ENCODE results near the gene MED12. TPM values are rescaled to one million over a fixed set of nuclear protein-coding genes. Genes with fewer than 3 reads are reported as not detected.

The MED12 gene
- total and polyA plus RNA-seq, 2 donors (not counting 1 experiment from before 2014, with no cell fraction given), result 34.1 to 123 TPM

GRCh38 chrX:71184092-71184491 lies 65.7 kb downstream of the MED12 start:
- no peak overlapping the region for H3K9ac ChIP-seq (ENCODE audit: low read length)
- intact Hi-C loops (cut with micrococcal nuclease), result loop anchor here (5.0 kb wide), 1 partner anchor 72 kb away; the partner anchor contains the start of gene IL2RG
- peaks cover 5 to 15% of the 10 kb centered on the region in 2 donors for H3K4me1 ChIP-seq (ENCODE audit: control insufficient read depth in 2 of 2, insufficient read depth in 2 of 2, low read length in 2 of 2)
- no peaks in the 10 kb centered on the region for H3K27me3 ChIP-seq (replicated peaks in 1 of 4; ENCODE audit: control extremely low read depth in 1 of 4, control insufficient read depth in 3 of 4, insufficient read depth in 4 of 4, low read length in 3 of 4)
- no peak overlapping the region for H3K4me3 Mint-ChIP-seq
- H3K4me3 ChIP-seq (ENCODE audit: control extremely low read depth in 1 of 5, extremely low read depth in 1 of 5, insufficient read depth in 1 of 5, low read depth in 2 of 5, low read length in 4 of 5), result no peak overlapping the region
- ChIA-PET CTCF (no interaction called here), POLR2A (no interaction called here)
- peaks cover 12% of the 10 kb centered on the region for H3K4me1 Mint-ChIP-seq
- H2AFZ ChIP-seq (ENCODE audit: insufficient read depth, low read depth, low read length, poor library complexity, severe bottlenecking), result no peak overlapping the region
- H3K4me2 ChIP-seq (replicated peaks; ENCODE audit: low read depth, low read length, poor library complexity, severe bottlenecking), result no peak overlapping the region
- no CpG with 5 or more reads among the region's 5 CpGs for WGBS (ENCODE audit: insufficient coverage)
- no peaks in the 10 kb centered on the region for H3K27me3 Mint-ChIP-seq
- TF ChIP-seq CTCF (IDR thresholded peaks at IDR 0.05) (no peak), EZH2 (IDR thresholded peaks at IDR 0.05; ENCODE audit: borderline replicate concordance, insufficient read depth, low read depth, low read length, poor library complexity, severe bottlenecking) (no peak)
- no peaks in the 10 kb centered on the region for H3K79me2 ChIP-seq (ENCODE audit: control insufficient read depth, insufficient read depth, low read length)
- H3K36me3 ChIP-seq (replicated peaks in 1 of 2; ENCODE audit: control extremely low read depth in 1 of 2, control insufficient read depth in 1 of 2, extremely low read depth in 1 of 2, insufficient read depth in 2 of 2, low read length in 1 of 2), result no peaks in the 10 kb centered on the region
- H4K20me1 ChIP-seq (ENCODE audit: control insufficient read depth, insufficient read depth, low read length, poor library complexity, severe bottlenecking), result no peaks in the 10 kb centered on the region
- no peaks in the 10 kb centered on the region for H3K9me3 ChIP-seq (ENCODE audit: control extremely low read depth in 1 of 3, control insufficient read depth in 2 of 3, insufficient read depth in 1 of 3, low read length in 2 of 3)
- H3K27ac ChIP-seq (ENCODE audit: low read length in 2 of 2), result no peak overlapping the region
- H3K9me3 Mint-ChIP-seq (ENCODE audit: insufficient read depth), result no peaks in the 10 kb centered on the region
- DNase-seq (no peak), ATAC-seq (ENCODE audit: low read depth) (no peak)
- H3K27ac Mint-ChIP-seq, result peak overlapping the region; percentile 13

GRCh38 chrX:71184803-71185495 lies 66.6 kb downstream of the MED12 start:
- no peak overlapping the region for H3K27ac ChIP-seq (ENCODE audit: low read length in 2 of 2)
- Mint-ChIP-seq H3K4me1 (peaks cover 12% of the 10 kb centered on the region), H3K9me3 (ENCODE audit: insufficient read depth) (no peaks in the 10 kb centered on the region), H3K27me3 (no peaks in the 10 kb centered on the region), H3K27ac (peak overlapping the region; percentile 15), H3K4me3 (no peak overlapping the region)
- ChIA-PET CTCF (no interaction called here), POLR2A (no interaction called here)
- no peaks in the 10 kb centered on the region for H3K79me2 ChIP-seq (ENCODE audit: control insufficient read depth, insufficient read depth, low read length)
- H3K9me3 ChIP-seq (ENCODE audit: control extremely low read depth in 1 of 3, control insufficient read depth in 2 of 3, insufficient read depth in 1 of 3, low read length in 2 of 3), result no peaks in the 10 kb centered on the region
- intact Hi-C loops (cut with micrococcal nuclease), result loop anchor here (5.0 kb wide), 1 partner anchor 73 kb away; the partner anchor contains the start of gene IL2RG
- H3K36me3 ChIP-seq (replicated peaks in 1 of 2; ENCODE audit: control extremely low read depth in 1 of 2, control insufficient read depth in 1 of 2, extremely low read depth in 1 of 2, insufficient read depth in 2 of 2, low read length in 1 of 2), result no peaks in the 10 kb centered on the region
- no peak overlapping the region for H3K4me2 ChIP-seq (replicated peaks; ENCODE audit: low read depth, low read length, poor library complexity, severe bottlenecking)
- H3K27me3 ChIP-seq (replicated peaks in 1 of 4; ENCODE audit: control extremely low read depth in 1 of 4, control insufficient read depth in 3 of 4, insufficient read depth in 4 of 4, low read length in 3 of 4), result no peaks in the 10 kb centered on the region
- no peak overlapping the region for H3K4me3 ChIP-seq (ENCODE audit: control extremely low read depth in 1 of 5, extremely low read depth in 1 of 5, insufficient read depth in 1 of 5, low read depth in 2 of 5, low read length in 4 of 5)
- no CpG with 5 or more reads among the region's 4 CpGs for WGBS (ENCODE audit: insufficient coverage)
- no peak overlapping the region for H2AFZ ChIP-seq (ENCODE audit: insufficient read depth, low read depth, low read length, poor library complexity, severe bottlenecking)
- H3K4me1 ChIP-seq (ENCODE audit: control insufficient read depth in 2 of 2, insufficient read depth in 2 of 2, low read length in 2 of 2), result peaks cover 5 to 15% of the 10 kb centered on the region in 2 donors
- H3K9ac ChIP-seq (ENCODE audit: low read length), result no peak overlapping the region
- ATAC-seq (ENCODE audit: low read depth), result no peak
- H4K20me1 ChIP-seq (ENCODE audit: control insufficient read depth, insufficient read depth, low read length, poor library complexity, severe bottlenecking), result no peaks in the 10 kb centered on the region
- DNase-seq, result no peak
- TF ChIP-seq CTCF (IDR thresholded peaks at IDR 0.05), result no peak
- no peak for TF ChIP-seq EZH2 (IDR thresholded peaks at IDR 0.05; ENCODE audit: borderline replicate concordance, insufficient read depth, low read depth, low read length, poor library complexity, severe bottlenecking)

Measured in B cell (primary cell).